H1 (cell line): Measurements from ENCODE around the gene DENND1A. TPM values are rescaled to one million over a fixed set of nuclear protein-coding genes. Genes with fewer than 3 reads are reported as not detected.

ENCODE experiments used
- CTCF ChIA-PET: fragments of 300-600 bp; sonication (Branson Sonifier 250); formaldehyde crosslinking; loops from one replicate; lab custom pipeline; 2021; ENCODE audit not compliant: partially characterized antibody; lab: Charles Lee
- POLR2A ChIA-PET: fragments of 300-600 bp; sonication (Branson Sonifier 250); formaldehyde crosslinking; loops from one replicate; lab custom pipeline; 2021; ENCODE audit warnings: inconsistent platforms; ENCODE audit not compliant: partially characterized antibody; lab: Charles Lee
- DNase-seq, 2 experiments: peaks; one replicate each; pipeline versions ENCODE4 v3.0.0 to v3.0.0-alpha.2; 2010 to 2022; ENCODE audit warnings: low spot score in 2 of 2, low read depth in 1 of 2, mixed read lengths in 1 of 2
- FAIRE-seq: peaks from 2 replicates; lab custom pipeline; 2011; peaks lifted over from hg19 to GRCh38; lab: Jason Lieb, UNC
- H2AFZ ChIP-seq: 2 replicates; pipeline ENCODE4 v1.8.1; 2012; ENCODE audit warnings: low read length, inconsistent platforms
- H2AK5ac ChIP-seq: 2 replicates; pipeline ENCODE4 v1.6.1; 2013; ENCODE audit warnings: low read depth, low read length
- H2BK120ac ChIP-seq: replicated peaks from 2 replicates; pipeline ENCODE3; 2013; ENCODE audit warnings: low read depth, low read length, inconsistent platforms
- H2BK12ac ChIP-seq: 2 replicates; pipeline ENCODE4 v1.6.1; 2013; ENCODE audit warnings: low read depth, low read length
- H2BK15ac ChIP-seq: 2 replicates; pipeline ENCODE4 v1.6.1; 2013; ENCODE audit warnings: low read length
- H2BK20ac ChIP-seq: 2 replicates; pipeline ENCODE4 v1.6.1; 2013; ENCODE audit warnings: low read length
- H2BK5ac ChIP-seq: 2 replicates; pipeline ENCODE4 v1.6.1; 2013; ENCODE audit warnings: low read depth, low read length
- H3K14ac ChIP-seq: 2 replicates; pipeline ENCODE4 v1.6.1; 2013; ENCODE audit warnings: inconsistent platforms; ENCODE audit not compliant: insufficient read length
- H3K18ac ChIP-seq: 2 replicates; pipeline ENCODE4 v1.6.1; 2013; ENCODE audit warnings: low read length; ENCODE audit errors: extremely low read depth
- H3K23ac ChIP-seq: 2 replicates; pipeline ENCODE4 v1.6.1; 2013; ENCODE audit warnings: inconsistent platforms; ENCODE audit not compliant: insufficient read length
- H3K23me2 ChIP-seq: 2 replicates; pipeline ENCODE4 v1.6.1; 2013; ENCODE audit warnings: low read depth, low read length
- H3K27ac ChIP-seq: 2 replicates; pipeline ENCODE4 v1.6.1; 2011; ENCODE audit warnings: low read depth, low read length, inconsistent platforms
- H3K27me3 ChIP-seq, 4 experiments: replicated peaks in 1 of 4; 1 replicate in 1 of 4; 2 replicates in 3 of 4; pipeline versions ENCODE4 v1.6.1 to v1.8.1; 2011 to 2013; ENCODE audit warnings: low read length in 3 of 4, mild to moderate bottlenecking in 3 of 4, inconsistent platforms in 2 of 4, mixed read lengths in 2 of 4, moderate library complexity in 1 of 4; ENCODE audit not compliant: control insufficient read depth in 3 of 4, insufficient read depth in 3 of 4; ENCODE audit errors: extremely low read depth in 1 of 4
- H3K36me3 ChIP-seq, 4 experiments: 2 replicates each; pipeline versions ENCODE4 v1.6.1 to v1.8.1; 2011 to 2013; ENCODE audit warnings: mild to moderate bottlenecking in 4 of 4, low read length in 3 of 4, moderate library complexity in 2 of 4, control low read depth in 1 of 4, inconsistent platforms in 1 of 4; ENCODE audit not compliant: insufficient read depth in 4 of 4, control insufficient read depth in 2 of 4
- H3K4ac ChIP-seq: replicated peaks from 2 replicates; pipeline ENCODE3; 2013; ENCODE audit warnings: low read length, low read depth, mixed read lengths, inconsistent platforms; ENCODE audit not compliant: insufficient read length
- H3K4me1 ChIP-seq, 4 experiments: replicated peaks in 1 of 4; 1 replicate in 1 of 4; 2 replicates in 3 of 4; pipeline versions ENCODE4 v1.6.1 to v1.8.1; 2011 to 2013; ENCODE audit warnings: low read length in 3 of 4, inconsistent platforms in 2 of 4, mixed read lengths in 1 of 4; ENCODE audit not compliant: insufficient read depth in 4 of 4, control insufficient read depth in 3 of 4
- H3K4me2 ChIP-seq, 2 experiments: 2 replicates each; pipeline versions ENCODE4 v1.6.1 to v1.8.1; 2011 to 2013; ENCODE audit warnings: low read depth in 2 of 2, low read length in 2 of 2, control low read depth in 1 of 2, inconsistent platforms in 1 of 2, mild to moderate bottlenecking in 1 of 2; ENCODE audit not compliant: insufficient read depth in 1 of 2
- H3K4me3 ChIP-seq, 4 experiments: fragments of 200-600, 300-600 bp in 1 of 4; sonication (generic), shearing (Covaris generic), sonication (Bioruptor Twin) in 1 of 4; 2 replicates each; pipeline versions ENCODE4 v1.5.1 to v1.8.1; 2011 to 2016; ENCODE audit warnings: low read length in 4 of 4, low read depth in 3 of 4, control low read depth in 2 of 4, inconsistent platforms in 2 of 4, mild to moderate bottlenecking in 2 of 4, mixed read lengths in 1 of 4, moderate library complexity in 1 of 4; ENCODE audit not compliant: insufficient read depth in 2 of 4; ENCODE audit errors: extremely low read depth in 1 of 4
- H3K56ac ChIP-seq: replicated peaks from 2 replicates; pipeline ENCODE3; 2013; ENCODE audit warnings: low read depth, mild to moderate bottlenecking, mixed read lengths, low read length, inconsistent platforms; ENCODE audit not compliant: insufficient read length
- H3K79me1 ChIP-seq: 2 replicates; pipeline ENCODE4 v1.6.1; 2013; ENCODE audit warnings: low read depth, low read length, control low read depth
- H3K79me2 ChIP-seq, 2 experiments: 2 replicates each; pipeline versions ENCODE4 v1.6.1 to v1.8.1; 2012 to 2013; ENCODE audit warnings: low read length in 2 of 2, mild to moderate bottlenecking in 2 of 2, inconsistent platforms in 1 of 2; ENCODE audit not compliant: insufficient read depth in 2 of 2, control insufficient read depth in 1 of 2
- H3K9ac ChIP-seq, 4 experiments: replicated peaks in 1 of 4; 1 replicate in 1 of 4; 2 replicates in 3 of 4; pipeline versions ENCODE4 v1.6.1 to v1.8.1; 2011 to 2013; ENCODE audit warnings: low read depth in 3 of 4, low read length in 3 of 4, control low read depth in 2 of 4, mild to moderate bottlenecking in 2 of 4, moderate library complexity in 2 of 4, inconsistent platforms in 1 of 4; ENCODE audit errors: extremely low read depth in 1 of 4
- H3K9me3 ChIP-seq, 2 experiments: 2 replicates each; pipeline versions ENCODE4 v1.6.1 to v1.8.1; 2012 to 2013; ENCODE audit warnings: mild to moderate bottlenecking in 2 of 2, moderate library complexity in 2 of 2, control low read depth in 1 of 2, inconsistent platforms in 1 of 2, low read depth in 1 of 2, low read length in 1 of 2, mixed read lengths in 1 of 2; ENCODE audit not compliant: insufficient read depth in 2 of 2
- H4K20me1 ChIP-seq, 2 experiments: replicated peaks in 1 of 2; 2 replicates each; pipeline versions ENCODE3 to v1.8.1; 2011 to 2013; ENCODE audit warnings: inconsistent platforms in 2 of 2, low read length in 2 of 2, mild to moderate bottlenecking in 1 of 2; ENCODE audit not compliant: insufficient read depth in 2 of 2, control insufficient read depth in 1 of 2
- H4K5ac ChIP-seq: 2 replicates; pipeline ENCODE4 v1.6.1; 2013; ENCODE audit warnings: low read length, low read depth, mixed read lengths, inconsistent platforms; ENCODE audit not compliant: insufficient read length
- H4K8ac ChIP-seq: 2 replicates; pipeline ENCODE4 v1.8.0; 2013; ENCODE audit warnings: mild to moderate bottlenecking, moderate library complexity, low read length, inconsistent platforms; ENCODE audit not compliant: insufficient read depth; ENCODE audit errors: extremely low read depth
- H4K91ac ChIP-seq: replicated peaks from 2 replicates; pipeline ENCODE3; 2013; ENCODE audit warnings: low read length, mixed read lengths, inconsistent platforms; ENCODE audit not compliant: insufficient read length
- CBX5 ChIP-seq: fragments of 300-800, 300-1000 bp; sonication (generic); IDR thresholded peaks from 2 replicates; pipeline ENCODE4 v1.7.1; 2016; ENCODE audit warnings: antibody characterized with exemption, low read length, low read depth
- CEBPB ChIP-seq: IDR thresholded peaks from 2 replicates; pipeline ENCODE4 v1.6.1; 2012; ENCODE audit warnings: low read depth, low read length
- CHD1 ChIP-seq: IDR thresholded peaks from 2 replicates; pipeline ENCODE4 v1.6.1; 2012; ENCODE audit warnings: low read depth, low read length, improper control_type of control experiment
- CTBP2 ChIP-seq: IDR thresholded peaks from 2 replicates; pipeline ENCODE4 v1.7.0; 2011; ENCODE audit warnings: borderline replicate concordance, mild to moderate bottlenecking, moderate library complexity, mixed read lengths, low read length; ENCODE audit not compliant: insufficient read depth, insufficient read length
- EP300 ChIP-seq, 2 experiments: IDR thresholded peaks; 1 replicate in 1 of 2; 2 replicates in 1 of 2; pipeline ENCODE4 v1.6.1; 2011 to 2012; ENCODE audit warnings: low read depth in 2 of 2, low read length in 2 of 2, mild to moderate bottlenecking in 2 of 2, borderline replicate concordance in 1 of 2, inconsistent platforms in 1 of 2, moderate library complexity in 1 of 2
- FOSL1 ChIP-seq: IDR thresholded peaks from 2 replicates; pipeline ENCODE4 v1.6.1; 2011; ENCODE audit warnings: mild to moderate bottlenecking, low read depth, low read length, moderate library complexity; ENCODE audit not compliant: insufficient read depth
- KDM1A ChIP-seq: fragments of 200-600, 300-600 bp; sonication (generic); IDR thresholded peaks from 2 replicates; pipeline ENCODE4 v1.7.1; 2016; ENCODE audit warnings: mild to moderate bottlenecking, low read length, borderline replicate concordance
- SIRT6 ChIP-seq: IDR thresholded peaks from one replicate; pipeline ENCODE4 v1.7.1; 2012; ENCODE audit warnings: low read length, inconsistent platforms
- SRF ChIP-seq: IDR thresholded peaks from 2 replicates; pipeline ENCODE4 v1.6.1; 2011; ENCODE audit warnings: mild to moderate bottlenecking, low read depth, low read length, moderate library complexity
- TBP ChIP-seq: IDR thresholded peaks from 2 replicates; pipeline ENCODE4 v1.6.1; 2011; ENCODE audit warnings: low read depth, low read length, improper control_type of control experiment
- TCF12 ChIP-seq: IDR thresholded peaks from 2 replicates; pipeline ENCODE4 v1.6.1; 2011; ENCODE audit warnings: low read depth, mild to moderate bottlenecking, low read length
- YY1 ChIP-seq: IDR thresholded peaks from 2 replicates; pipeline ENCODE4 v1.6.1; 2011; ENCODE audit warnings: low read depth, mild to moderate bottlenecking, low read length
- ZNF274 ChIP-seq: IDR thresholded peaks from 2 replicates; pipeline ENCODE4 v1.7.0; 2012; ENCODE audit warnings: low read length, borderline replicate concordance; ENCODE audit errors: extremely low read depth
- WGBS, 2 experiments: shearing (Covaris generic) in 1 of 2; methylation state at CpG; one replicate each; pipeline versions ENCODE4 v1.1.6 to v1.1.7; 2013 to 2015; ENCODE audit warnings: low lambda C conversion rate in 2 of 2, mixed read lengths in 2 of 2, inconsistent platforms in 1 of 2, low coverage in 1 of 2, missing lambda C conversion rate in 1 of 2; ENCODE audit not compliant: insufficient replicate concordance in 2 of 2, insufficient coverage in 1 of 2, insufficient read length in 1 of 2; ENCODE audit errors: extremely low coverage in 1 of 2, missing lambda C conversion rate in 1 of 2; 5-methylcytosine and 5-hydroxymethylcytosine counted together
- polyA plus RNA-seq, 7 experiments: library from polyadenylated mRNA; depleted of rRNA in 3 of 7; stranded (reverse) in 5 of 7; unstranded in 2 of 7; fragments of >200 nt in 5 of 7; fragments of 200-250 nt in 2 of 7; gene quantifications; 1 replicate in 5 of 7; 2 replicates in 1 of 7; 4 replicates in 1 of 7; pipeline versions ENCODE4 v1.2.1 to v1.2.3, GENCODE V29; 2011 to 2013; ENCODE audit warnings: missing spikeins in 2 of 7, mixed read lengths in 2 of 7
- total RNA-seq: library from RNA; stranded (reverse); fragmentation: NEBNext Ultra II Directional; extraction: Animal tissue kit (Norgen Biotek cat#: 25700); gene quantifications from 2 replicates; pipeline ENCODE4 v1.2.1, GENCODE V29; 2021

DENND1A gene
- total and polyA plus RNA-seq, 2 of the 8 experiments (the other 6 are each of a cell fraction or from before 2014, with no cell fraction given): 24.1 to 26.4 TPM

- Histone ChIP-seq H4K5ac (no peak overlapping the region), H4K8ac (no peak overlapping the region), H3K27me3 (no peaks in the 10 kb centered on the region), H3K4me3 (no peak overlapping the region), H2BK5ac (no peak overlapping the region), H2BK15ac (no peak overlapping the region), H2BK120ac (no peak overlapping the region), H2BK20ac (no peak overlapping the region), H3K4me1 (no peaks in the 10 kb centered on the region), H3K18ac (no peak overlapping the region), H3K23me2 (no peaks in the 10 kb centered on the region), H3K9ac (no peak overlapping the region), H4K91ac (no peak overlapping the region), H2BK12ac (no peak overlapping the region), H2AFZ (no peak overlapping the region), H2AK5ac (no peak overlapping the region), H3K4me2 (no peak overlapping the region), H3K56ac (no peak overlapping the region), H3K4ac (no peak overlapping the region), H3K79me1 (no peaks in the 10 kb centered on the region), H3K14ac (no peak overlapping the region), H3K23ac (no peak overlapping the region), H3K36me3 (no peaks in the 10 kb centered on the region), H3K9me3 (no peaks in the 10 kb centered on the region), H3K79me2 (peaks cover 3 to 5% of the 10 kb centered on the region in 2 experiments; a peak in 2 of 4 replicates), H4K20me1 (no peaks in the 10 kb centered on the region), H3K27ac (no peak overlapping the region)
- 92% methylated on average over 4 of the region's 4 CpGs; no CpG with 5 or more reads in 1 of the 2 experiments for WGBS, 2 experiments
- TF ChIP-seq ZNF274: no peak
- no peak for TF ChIP-seq TCF12
- TF ChIP-seq CEBPB: no peak
- no peak for TF ChIP-seq EP300 (IDR thresholded peaks at IDR 0.05; ENCODE audit: borderline replicate concordance in 1 of 2, low read depth in 2 of 2, low read length in 2 of 2)
- TF ChIP-seq KDM1A: no peak
- no peak for TF ChIP-seq YY1
- no peak for TF ChIP-seq CTBP2
- TF ChIP-seq CHD1: no peak
- no peak for TF ChIP-seq TBP
- TF ChIP-seq SIRT6: no peak
- no peak for TF ChIP-seq CBX5
- TF ChIP-seq FOSL1: no peak
- no peak for TF ChIP-seq SRF
- FAIRE-seq (no peak), DNase-seq (no peak)
- POLR2A ChIA-PET: no interaction called here
- CTCF ChIA-PET: no interaction called here
These were observed 137.4 kb downstream of the DENND1A start for GRCh38 chr9:123792501-123792900.
